Caco-2 (cell line): Measurements from ENCODE around the gene DDX31. TPM values are rescaled to one million over a fixed set of nuclear protein-coding genes. Genes with fewer than 3 reads are reported as not detected.

Experiments used
- BruUV-seq: library from RNA; stranded (reverse); fragments of 400-500 nt; replicated peaks from 2 replicates; lab custom pipeline; 2021; lab: Mats Ljungman, UMichigan
- CTCF ChIA-PET: fragments of 300-600 bp; sonication (Branson Sonifier 250); formaldehyde crosslinking; loops from one replicate; lab custom pipeline; 2022; ENCODE audit warnings: antibody characterized with exemption; lab: Charles Lee
- POLR2A ChIA-PET: fragments of 300-600 bp; sonication (Branson Sonifier 250); formaldehyde crosslinking; loops from one replicate; lab custom pipeline; 2022; ENCODE audit warnings: antibody characterized with exemption; lab: Charles Lee
- DNase-seq, 2 experiments: peaks; one replicate each; pipeline versions ENCODE4 v3.0.0 to v3.0.0-alpha.2; 2020 to 2022
- H3K27me3 ChIP-seq: replicated peaks from 2 replicates; pipeline ENCODE4 v1.6.0; 2011; ENCODE audit warnings: low read length; ENCODE audit not compliant: control insufficient read depth, insufficient read depth
- H3K36me3 ChIP-seq: 2 replicates; pipeline ENCODE4 v1.5.1; 2011; ENCODE audit warnings: low read length; ENCODE audit not compliant: control insufficient read depth, insufficient read depth
- H3K4me1 ChIP-seq: fragments of 250-450 bp; sonication (Bioruptor Pico); 2 replicates; pipeline ENCODE4 v1.5.1; 2020; ENCODE audit warnings: mild to moderate bottlenecking
- H3K4me3 ChIP-seq: 2 replicates; pipeline ENCODE4 v1.5.1; 2011; ENCODE audit warnings: low read depth, mild to moderate bottlenecking, control low read depth, low read length
- H3K9me3 ChIP-seq: fragments of 250-450 bp; sonication (Bioruptor Pico); 2 replicates; pipeline ENCODE4 v1.5.1; 2020; ENCODE audit warnings: mild to moderate bottlenecking, moderate library complexity
- H3K27ac Mint-ChIP-seq: one replicate; pipeline ENCODE4 v1.8.0; 2022; ENCODE audit warnings: mixed read lengths; ENCODE audit not compliant: unreplicated experiment
- H3K27me3 Mint-ChIP-seq: one replicate; pipeline ENCODE4 v1.8.0; 2022; ENCODE audit warnings: mixed read lengths; ENCODE audit not compliant: insufficient read depth, unreplicated experiment
- H3K36me3 Mint-ChIP-seq: one replicate; pipeline ENCODE4 v1.8.0; 2022; ENCODE audit warnings: mild to moderate bottlenecking, mixed read lengths; ENCODE audit not compliant: insufficient read depth, unreplicated experiment
- H3K4me1 Mint-ChIP-seq: one replicate; pipeline ENCODE4 v1.8.0; 2022; ENCODE audit warnings: low read depth, mixed read lengths; ENCODE audit not compliant: unreplicated experiment
- H3K4me3 Mint-ChIP-seq: one replicate; pipeline ENCODE4 v1.8.0; 2022; ENCODE audit warnings: mild to moderate bottlenecking, moderate library complexity, mixed read lengths; ENCODE audit not compliant: unreplicated experiment
- H3K9me3 Mint-ChIP-seq: one replicate; pipeline ENCODE4 v1.8.0; 2022; ENCODE audit warnings: mixed read lengths; ENCODE audit not compliant: unreplicated experiment
- intact Hi-C: fragments of 100-400 bp; cut with micrococcal nuclease; formaldehyde crosslinking; loops from one replicate; pipeline ENCODE4 v1.10.0; 2022; ENCODE audit not compliant: unreplicated experiment
- total RNA-seq: library from RNA; stranded (reverse); gene quantifications from 2 replicates; pipeline ENCODE4 v1.2.3, GENCODE V29; 2022
- TF ChIP-seq, protein P1 (sequence below), 2 experiments: fragments of 200-600 bp in 1 of 2; IDR thresholded peaks; 1 replicate in 1 of 2; 2 replicates in 1 of 2; pipeline versions ENCODE4 v1.5.1 to v1.8.0; 2011 to 2022; ENCODE audit warnings: antibody characterized with exemption in 1 of 2, control low read depth in 1 of 2, inconsistent platforms in 1 of 2, low read depth in 1 of 2, low read length in 1 of 2, mild to moderate bottlenecking in 1 of 2, moderate library complexity in 1 of 2; ENCODE audit not compliant: insufficient read depth in 1 of 2, severe bottlenecking in 1 of 2, unreplicated experiment in 1 of 2

DDX31 gene
- total RNA-seq, 1 experiment from 2014 or later, result 23.1 TPM

DNA sequence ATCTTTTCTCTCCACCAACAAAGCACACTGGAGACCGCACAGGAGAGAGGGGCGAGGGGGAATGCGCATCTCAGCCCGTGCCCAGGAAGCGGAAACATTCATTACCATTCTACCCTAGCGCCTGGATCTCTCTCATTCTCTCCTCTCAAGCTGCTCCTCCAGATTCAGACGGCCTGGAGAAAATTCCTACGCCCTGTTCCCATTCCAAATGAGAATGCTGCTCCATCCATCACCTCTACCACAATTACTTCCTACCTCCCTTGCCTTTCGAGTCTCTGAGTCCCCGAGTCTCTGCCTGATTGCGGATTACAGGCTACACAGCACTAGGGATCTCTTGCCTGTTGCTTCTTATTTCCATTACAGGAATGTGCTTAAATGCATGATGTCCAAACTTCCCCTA is 6.7 kb downstream of the DDX31 start:
- peaks cover 5% of the 10 kb centered on the region for H3K4me1 Mint-ChIP-seq
- intact Hi-C loops, result no loop called here
- ChIA-PET CTCF (no interaction called here), POLR2A (no interaction called here)
- no peaks in the 10 kb centered on the region for H3K27me3 Mint-ChIP-seq
- peaks cover 29% of the 10 kb centered on the region for H3K36me3 Mint-ChIP-seq
- H3K4me3 Mint-ChIP-seq, result no peak overlapping the region
- TF ChIP-seq, protein P1, sequence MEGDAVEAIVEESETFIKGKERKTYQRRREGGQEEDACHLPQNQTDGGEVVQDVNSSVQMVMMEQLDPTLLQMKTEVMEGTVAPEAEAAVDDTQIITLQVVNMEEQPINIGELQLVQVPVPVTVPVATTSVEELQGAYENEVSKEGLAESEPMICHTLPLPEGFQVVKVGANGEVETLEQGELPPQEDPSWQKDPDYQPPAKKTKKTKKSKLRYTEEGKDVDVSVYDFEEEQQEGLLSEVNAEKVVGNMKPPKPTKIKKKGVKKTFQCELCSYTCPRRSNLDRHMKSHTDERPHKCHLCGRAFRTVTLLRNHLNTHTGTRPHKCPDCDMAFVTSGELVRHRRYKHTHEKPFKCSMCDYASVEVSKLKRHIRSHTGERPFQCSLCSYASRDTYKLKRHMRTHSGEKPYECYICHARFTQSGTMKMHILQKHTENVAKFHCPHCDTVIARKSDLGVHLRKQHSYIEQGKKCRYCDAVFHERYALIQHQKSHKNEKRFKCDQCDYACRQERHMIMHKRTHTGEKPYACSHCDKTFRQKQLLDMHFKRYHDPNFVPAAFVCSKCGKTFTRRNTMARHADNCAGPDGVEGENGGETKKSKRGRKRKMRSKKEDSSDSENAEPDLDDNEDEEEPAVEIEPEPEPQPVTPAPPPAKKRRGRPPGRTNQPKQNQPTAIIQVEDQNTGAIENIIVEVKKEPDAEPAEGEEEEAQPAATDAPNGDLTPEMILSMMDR (IDR thresholded peaks at IDR 0.05; ENCODE audit: insufficient read depth in 1 of 2, low read depth in 1 of 2, low read length in 1 of 2, severe bottlenecking in 1 of 2, unreplicated experiment in 1 of 2), result no peak
- H3K4me1 ChIP-seq, result no peaks in the 10 kb centered on the region
- H3K27me3 ChIP-seq, result no peaks in the 10 kb centered on the region
- H3K9me3 ChIP-seq, result no peaks in the 10 kb centered on the region
- no TSS peak for BruUV-seq
- no peak for DNase-seq
- no peaks in the 10 kb centered on the region for H3K9me3 Mint-ChIP-seq
- H3K27ac Mint-ChIP-seq, result no peak overlapping the region
- peaks cover under 1% of the 10 kb centered on the region; the same call in 1 of the 2 replicates for H3K36me3 ChIP-seq
- no peak overlapping the region for H3K4me3 ChIP-seq

DNA sequence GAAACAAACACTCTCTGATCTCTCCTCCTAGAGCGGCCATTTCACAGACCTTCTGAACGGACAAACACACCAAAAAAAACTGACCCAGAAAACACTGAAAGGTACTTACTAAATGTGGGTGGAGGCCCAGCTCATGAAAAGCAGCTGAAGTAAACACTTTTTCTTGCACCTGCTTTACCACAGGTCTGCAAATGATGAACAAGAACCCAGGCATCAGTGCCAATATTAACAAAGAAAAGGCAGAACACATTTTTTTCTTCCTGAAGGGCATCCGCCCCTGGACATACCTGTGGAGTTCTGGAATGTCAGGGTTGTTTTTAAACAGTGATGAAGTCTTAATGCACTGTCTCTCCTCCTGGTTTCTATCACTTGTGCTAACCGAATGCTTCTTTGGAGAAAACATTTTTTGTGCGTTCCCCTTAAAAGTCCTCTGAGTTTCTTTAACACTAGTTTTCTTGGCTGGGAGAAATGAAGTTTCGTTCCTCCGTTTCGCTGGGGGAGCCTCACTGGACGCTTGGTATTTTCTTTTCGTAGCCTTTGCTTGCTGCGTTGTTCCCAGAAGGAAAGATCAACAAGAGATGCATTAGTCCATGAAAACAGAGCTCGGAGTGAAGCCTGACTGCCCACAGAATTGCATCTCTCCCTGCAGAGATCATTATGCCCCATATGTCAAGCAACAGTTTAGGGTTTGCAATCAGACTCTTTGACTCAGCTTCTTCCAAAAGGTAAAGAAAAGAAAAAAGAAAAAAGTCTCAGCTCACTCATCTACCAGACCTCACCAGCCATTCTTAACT is 7.4 kb downstream of the DDX31 start:
- intact Hi-C loops, result no loop called here
- Histone ChIP-seq H3K36me3 (peaks cover 3% of the 10 kb centered on the region; the same call in 1 of the 2 replicates), H3K4me1 (no peaks in the 10 kb centered on the region), H3K27me3 (no peaks in the 10 kb centered on the region), H3K9me3 (no peaks in the 10 kb centered on the region), H3K4me3 (no peak overlapping the region)
- DNase-seq, result no peak
- peaks cover 32% of the 10 kb centered on the region for H3K36me3 Mint-ChIP-seq
- ChIA-PET POLR2A (no interaction called here), CTCF (no interaction called here)
- TF ChIP-seq, protein P1 (IDR thresholded peaks at IDR 0.05; ENCODE audit: insufficient read depth in 1 of 2, low read depth in 1 of 2, low read length in 1 of 2, severe bottlenecking in 1 of 2, unreplicated experiment in 1 of 2), result no peak
- no peak overlapping the region for H3K27ac Mint-ChIP-seq
- H3K4me1 Mint-ChIP-seq, result no peaks in the 10 kb centered on the region
- BruUV-seq, result no TSS peak
- H3K4me3 Mint-ChIP-seq, result no peak overlapping the region
- no peaks in the 10 kb centered on the region for H3K27me3 Mint-ChIP-seq
- no peaks in the 10 kb centered on the region for H3K9me3 Mint-ChIP-seq

DNA sequence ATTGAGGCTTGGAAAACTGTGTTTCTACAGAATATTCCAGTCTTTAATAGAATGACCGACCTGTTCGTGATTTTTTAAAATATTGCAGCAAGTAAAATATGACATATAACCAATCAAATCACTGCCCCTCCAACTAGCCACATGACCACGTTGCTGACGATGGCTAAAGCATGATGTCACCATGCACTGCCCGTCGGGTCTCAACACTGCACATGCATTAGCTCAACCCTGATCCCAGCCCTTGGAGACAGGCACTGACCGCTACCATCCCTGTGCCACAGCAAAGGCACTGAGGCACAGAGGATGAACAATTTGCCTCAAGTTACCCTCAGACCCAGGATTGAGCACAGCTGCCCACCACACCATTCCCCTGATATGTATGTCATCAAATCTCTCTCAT is 13.5 kb downstream of the DDX31 start:
- POLR2A ChIA-PET, result no interaction called here

More for the DNA sequence above, 13.5 kb downstream of the DDX31 start:
- Mint-ChIP-seq H3K27ac (no peak overlapping the region), H3K9me3 (no peaks in the 10 kb centered on the region), H3K36me3 (peaks cover 64% of the 10 kb centered on the region), H3K4me3 (no peak overlapping the region), H3K27me3 (no peaks in the 10 kb centered on the region), H3K4me1 (no peaks in the 10 kb centered on the region)
- Histone ChIP-seq H3K9me3 (no peaks in the 10 kb centered on the region), H3K36me3 (peaks cover 3% of the 10 kb centered on the region; the same call in 1 of the 2 replicates), H3K4me1 (no peaks in the 10 kb centered on the region), H3K4me3 (no peak overlapping the region), H3K27me3 (no peaks in the 10 kb centered on the region)
- TF ChIP-seq, protein P1 (IDR thresholded peaks at IDR 0.05; ENCODE audit: insufficient read depth in 1 of 2, low read depth in 1 of 2, low read length in 1 of 2, severe bottlenecking in 1 of 2, unreplicated experiment in 1 of 2), result no peak
- CTCF ChIA-PET, result no interaction called here
- no peak for DNase-seq
- BruUV-seq, result no TSS peak
- intact Hi-C loops, result no loop called here
